Measurements from ENCODE around the gene C1orf174.

GRCh38 chr1:3908886-3909517 is 8.9 kb upstream of the C1orf174 start:
- no peak for TF ChIP-seq CTCF (IDR thresholded peaks at IDR 0.05)
- TF ChIP-seq POLR2A (IDR thresholded peaks at IDR 0.05): no peak
